Suprapubic skin (tissue), 3 donors: Measurements from ENCODE around the gene ERG.

Experiments
- CTCF ChIP-seq, 2 donors: fragments of 200-600 bp in 1 of 2; fragments of 450-650 bp in 1 of 2; sonication (generic) in 1 of 2; IDR thresholded peaks; one replicate each; pipeline ENCODE4 v1.5.1; 2016 to 2019; ENCODE audit warnings: antibody characterized with exemption in 2 of 2, mild to moderate bottlenecking in 1 of 2, moderate library complexity in 1 of 2
- EP300 ChIP-seq: sonication (generic); formaldehyde crosslinking; IDR thresholded peaks from one replicate; pipeline ENCODE4 v1.6.1; 2017; ENCODE audit warnings: antibody characterized with exemption

DNA sequence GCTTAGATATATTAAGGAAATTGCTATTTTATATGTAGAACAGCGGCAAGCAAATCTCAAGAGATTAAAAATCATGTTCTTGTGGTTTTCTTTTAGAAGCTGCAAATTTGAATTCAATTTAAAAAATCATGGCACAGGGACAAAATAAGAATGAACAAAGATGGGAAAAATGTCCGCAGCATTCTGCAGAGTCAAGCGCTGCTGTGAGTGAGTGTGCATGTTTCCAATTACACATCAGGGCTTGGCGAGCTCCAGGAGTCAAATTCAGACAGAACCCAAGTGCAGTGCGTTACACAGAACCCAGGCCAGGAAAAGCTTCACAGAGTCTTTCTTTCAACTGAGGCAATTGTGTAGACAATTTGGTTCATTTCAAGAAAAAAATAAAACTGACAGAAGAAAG is 33.3 kb upstream of the ERG start:
- TF ChIP-seq EP300: no peak
- no peak for TF ChIP-seq CTCF (IDR thresholded peaks at IDR 0.05)
